ENCODE data around the gene EFHD2.

Gene EFHD2, protein sequence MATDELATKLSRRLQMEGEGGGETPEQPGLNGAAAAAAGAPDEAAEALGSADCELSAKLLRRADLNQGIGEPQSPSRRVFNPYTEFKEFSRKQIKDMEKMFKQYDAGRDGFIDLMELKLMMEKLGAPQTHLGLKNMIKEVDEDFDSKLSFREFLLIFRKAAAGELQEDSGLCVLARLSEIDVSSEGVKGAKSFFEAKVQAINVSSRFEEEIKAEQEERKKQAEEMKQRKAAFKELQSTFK

DNA sequence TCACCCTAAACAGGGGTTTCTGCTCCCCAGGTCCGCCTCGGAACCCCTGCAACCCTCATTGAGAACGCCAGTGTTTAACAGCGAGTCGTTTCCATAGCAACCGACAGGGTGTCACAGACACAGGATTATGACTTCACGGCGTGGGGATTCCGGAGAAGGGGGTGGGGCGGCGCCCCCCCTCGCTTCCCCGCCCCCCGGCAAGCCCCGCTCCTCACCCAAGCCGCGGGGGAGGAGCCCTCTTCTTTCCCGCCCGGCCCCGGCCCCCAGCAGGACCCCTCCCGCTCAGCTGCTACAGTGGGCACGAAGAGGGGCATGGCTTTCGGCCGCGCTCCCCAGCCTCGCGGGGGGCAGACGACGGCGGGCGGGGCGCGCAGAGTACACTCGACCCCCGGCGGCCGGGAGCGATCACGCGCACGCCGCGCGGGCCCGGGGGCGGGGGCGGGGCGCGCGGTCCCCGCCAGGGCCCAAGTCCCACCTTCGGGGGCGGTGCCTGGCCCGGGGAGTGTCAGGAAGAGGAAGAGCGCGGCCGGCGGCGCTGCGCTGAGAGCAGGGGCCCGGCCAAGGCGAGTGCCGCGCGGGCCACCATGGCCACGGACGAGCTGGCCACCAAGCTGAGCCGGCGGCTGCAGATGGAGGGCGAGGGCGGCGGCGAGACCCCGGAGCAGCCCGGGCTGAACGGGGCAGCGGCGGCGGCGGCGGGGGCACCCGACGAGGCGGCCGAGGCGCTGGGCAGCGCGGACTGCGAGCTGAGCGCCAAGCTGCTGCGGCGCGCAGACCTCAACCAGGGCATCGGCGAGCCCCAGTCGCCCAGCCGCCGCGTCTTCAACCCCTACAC lies at the start of gene EFHD2:
EFHD2 (plus strand) TSS at position 501 of the 835 bp plus-strand sequence; CDS start at position 585, 84 bp downstream.
- no peak for TF ChIP-seq EZH2phosphoT487 (IDR thresholded peaks at IDR 0.05; ENCODE audit: borderline replicate concordance)
- TF ChIP-seq, protein P1, sequence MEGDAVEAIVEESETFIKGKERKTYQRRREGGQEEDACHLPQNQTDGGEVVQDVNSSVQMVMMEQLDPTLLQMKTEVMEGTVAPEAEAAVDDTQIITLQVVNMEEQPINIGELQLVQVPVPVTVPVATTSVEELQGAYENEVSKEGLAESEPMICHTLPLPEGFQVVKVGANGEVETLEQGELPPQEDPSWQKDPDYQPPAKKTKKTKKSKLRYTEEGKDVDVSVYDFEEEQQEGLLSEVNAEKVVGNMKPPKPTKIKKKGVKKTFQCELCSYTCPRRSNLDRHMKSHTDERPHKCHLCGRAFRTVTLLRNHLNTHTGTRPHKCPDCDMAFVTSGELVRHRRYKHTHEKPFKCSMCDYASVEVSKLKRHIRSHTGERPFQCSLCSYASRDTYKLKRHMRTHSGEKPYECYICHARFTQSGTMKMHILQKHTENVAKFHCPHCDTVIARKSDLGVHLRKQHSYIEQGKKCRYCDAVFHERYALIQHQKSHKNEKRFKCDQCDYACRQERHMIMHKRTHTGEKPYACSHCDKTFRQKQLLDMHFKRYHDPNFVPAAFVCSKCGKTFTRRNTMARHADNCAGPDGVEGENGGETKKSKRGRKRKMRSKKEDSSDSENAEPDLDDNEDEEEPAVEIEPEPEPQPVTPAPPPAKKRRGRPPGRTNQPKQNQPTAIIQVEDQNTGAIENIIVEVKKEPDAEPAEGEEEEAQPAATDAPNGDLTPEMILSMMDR (conservative IDR thresholded peaks at IDR 0.05; ENCODE audit: low read length): no peak

DNA sequence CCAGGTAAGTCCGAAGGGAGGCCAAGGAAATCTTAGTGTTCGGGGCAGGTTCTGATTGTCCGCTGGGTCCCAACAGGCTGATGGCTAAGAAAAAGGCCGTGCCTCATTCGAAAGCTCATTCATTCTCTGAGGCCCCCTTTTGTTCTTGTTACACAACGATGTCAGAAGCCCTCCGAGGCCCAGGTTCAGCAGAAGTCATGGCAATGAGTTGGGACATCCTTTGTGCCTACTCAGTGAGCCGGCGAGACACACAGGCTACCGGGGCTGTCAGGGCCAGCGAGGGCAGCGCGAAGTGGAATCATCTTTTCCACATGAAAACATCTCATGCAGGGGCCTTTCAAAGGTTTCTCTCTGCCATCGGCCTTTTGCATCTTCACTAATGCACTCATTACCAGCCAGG lies 49.0 kb upstream of the EFHD2 start:
- H3K9ac ChIP-seq (ENCODE audit: low read depth, low read length, poor library complexity, severe bottlenecking): no peak overlapping the region
- no peaks in the 10 kb centered on the region for H4K20me1 ChIP-seq (ENCODE audit: insufficient read depth, low read length, poor library complexity, severe bottlenecking)
- H3K9me2 ChIP-seq (replicated peaks; ENCODE audit: low read depth, low read length): no peaks in the 10 kb centered on the region
- TF ChIP-seq, protein P1 (conservative IDR thresholded peaks at IDR 0.05; ENCODE audit: low read length): no peak
- TF ChIP-seq EZH2phosphoT487 (IDR thresholded peaks at IDR 0.05; ENCODE audit: borderline replicate concordance): no peak
- H3K4me2 ChIP-seq (ENCODE audit: low read depth, low read length, poor library complexity, severe bottlenecking): no peak overlapping the region
- H3F3A ChIP-seq (ENCODE audit: low read depth): no peaks in the 10 kb centered on the region
- no peaks in the 10 kb centered on the region for H3K4me1 ChIP-seq (ENCODE audit: insufficient read depth, low read length, poor library complexity, severe bottlenecking)
- H2AFZ ChIP-seq (ENCODE audit: low read length): no peak overlapping the region
- H3K27me3 ChIP-seq (ENCODE audit: insufficient read depth, low read length, poor library complexity, severe bottlenecking): no peaks in the 10 kb centered on the region
- H3K9me3 ChIP-seq (ENCODE audit: insufficient read depth, low read depth, low read length): no peaks in the 10 kb centered on the region
- H3K36me3 ChIP-seq (ENCODE audit: insufficient read depth, low read length): no peaks in the 10 kb centered on the region
- no peak overlapping the region for H3K4me3 ChIP-seq (ENCODE audit: low read length, poor library complexity, severe bottlenecking)
- no peaks in the 10 kb centered on the region for H3K79me2 ChIP-seq (ENCODE audit: insufficient read depth, low read length)

More for the DNA sequence above, at the start of gene EFHD2:
- Histone ChIP-seq H3K9ac (ENCODE audit: low read depth, low read length, poor library complexity, severe bottlenecking) (peak within 1 kb of the TSS; percentile 85), H3F3A (ENCODE audit: low read depth) (peaks cover 5% of the 10 kb centered on the region; the same call in 1 of the 2 replicates), H3K4me2 (ENCODE audit: low read depth, low read length, poor library complexity, severe bottlenecking) (peak within 1 kb of the TSS; percentile 97), H3K9me3 (ENCODE audit: insufficient read depth, low read depth, low read length) (no peaks in the 10 kb centered on the region), H3K27me3 (ENCODE audit: insufficient read depth, low read length, poor library complexity, severe bottlenecking) (no peaks in the 10 kb centered on the region), H3K4me3 (ENCODE audit: low read length, poor library complexity, severe bottlenecking) (peak within 1 kb of the TSS; percentile 94), H4K20me1 (ENCODE audit: insufficient read depth, low read length, poor library complexity, severe bottlenecking) (peaks cover 42% of the 10 kb centered on the region), H3K4me1 (ENCODE audit: insufficient read depth, low read length, poor library complexity, severe bottlenecking) (peaks cover 43% of the 10 kb centered on the region), H3K9me2 (replicated peaks; ENCODE audit: low read depth, low read length) (no peaks in the 10 kb centered on the region), H2AFZ (ENCODE audit: low read length) (peak within 1 kb of the TSS; percentile 87), H3K79me2 (ENCODE audit: insufficient read depth, low read length) (peaks cover 46% of the 10 kb centered on the region), H3K36me3 (ENCODE audit: insufficient read depth, low read length) (no peaks in the 10 kb centered on the region)

DNA sequence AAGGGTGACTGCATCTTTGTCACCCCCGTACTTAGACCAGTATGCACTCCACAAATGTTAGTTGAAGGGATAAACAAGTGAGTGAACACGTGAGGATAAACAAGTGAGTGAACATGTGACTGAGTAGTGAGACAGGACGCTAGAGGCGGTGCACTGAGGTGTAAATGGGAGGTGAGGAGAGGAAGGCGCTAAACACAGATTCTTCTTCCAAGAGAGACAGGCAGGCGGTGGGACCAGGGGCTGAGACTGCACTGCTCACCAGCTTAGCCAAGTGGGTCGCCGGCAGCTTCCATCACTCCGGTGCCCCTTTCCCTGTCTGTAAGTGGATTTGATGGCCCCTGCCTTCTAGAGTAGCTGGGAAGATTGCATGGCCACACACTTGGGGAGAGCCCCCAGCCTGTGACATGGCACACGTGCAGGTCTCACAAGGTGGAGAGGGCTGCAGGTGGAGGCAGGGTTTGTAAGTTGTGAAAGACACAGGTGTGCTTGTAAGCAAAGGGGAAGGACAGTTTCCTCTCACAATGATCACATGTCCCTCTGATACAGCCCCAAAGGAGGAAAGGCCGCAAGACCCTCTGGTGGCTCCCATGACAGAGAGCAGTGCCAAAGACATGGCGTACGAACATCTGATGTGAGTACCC lies 47.5 kb upstream of the EFHD2 start:
- Histone ChIP-seq H2AFZ (ENCODE audit: low read length) (no peak overlapping the region), H3K79me2 (ENCODE audit: insufficient read depth, low read length) (no peaks in the 10 kb centered on the region), H3K36me3 (ENCODE audit: insufficient read depth, low read length) (no peaks in the 10 kb centered on the region), H3K4me2 (ENCODE audit: low read depth, low read length, poor library complexity, severe bottlenecking) (no peak overlapping the region), H4K20me1 (ENCODE audit: insufficient read depth, low read length, poor library complexity, severe bottlenecking) (no peaks in the 10 kb centered on the region), H3K4me1 (ENCODE audit: insufficient read depth, low read length, poor library complexity, severe bottlenecking) (no peaks in the 10 kb centered on the region), H3K9me3 (ENCODE audit: insufficient read depth, low read depth, low read length) (no peaks in the 10 kb centered on the region), H3K9me2 (replicated peaks; ENCODE audit: low read depth, low read length) (no peaks in the 10 kb centered on the region), H3K9ac (ENCODE audit: low read depth, low read length, poor library complexity, severe bottlenecking) (no peak overlapping the region), H3K27me3 (ENCODE audit: insufficient read depth, low read length, poor library complexity, severe bottlenecking) (no peaks in the 10 kb centered on the region), H3F3A (ENCODE audit: low read depth) (no peaks in the 10 kb centered on the region), H3K4me3 (ENCODE audit: low read length, poor library complexity, severe bottlenecking) (no peak overlapping the region)
- TF ChIP-seq, protein P1 (conservative IDR thresholded peaks at IDR 0.05; ENCODE audit: low read length): no peak
- no peak for TF ChIP-seq EZH2phosphoT487 (IDR thresholded peaks at IDR 0.05; ENCODE audit: borderline replicate concordance)

All from Loucy (cell line).